Measurements from ENCODE around the gene ESYT2. TPM values are rescaled to one million over a fixed set of nuclear protein-coding genes. Genes with fewer than 3 reads are reported as not detected.

Gene ESYT2
- total and polyA plus RNA-seq, 9 of the 15 experiments (the other 6 are each of a cell fraction or from before 2014, with no cell fraction given) = 5.8 to 86.9 (median 64.7) TPM

- DNase-seq (ENCODE audit: extremely low read depth in 1 of 4, low spot score in 3 of 4) (no peak), FAIRE-seq (no peak), ATAC-seq (peak; percentile 42)
- peak overlapping the region; percentile 71 for H3K27ac ChIP-seq (ENCODE audit: extremely low read depth, low read depth, low read length)
- no peaks in the 10 kb centered on the region for H4K20me1 ChIP-seq (replicated peaks; ENCODE audit: control insufficient read depth, insufficient read depth, low read length)
- BruUV-seq (replicated peaks) = no TSS peak
- no peaks in the 10 kb centered on the region for H3K9me3 ChIP-seq (replicated peaks; ENCODE audit: control insufficient read depth, insufficient read depth, low read depth, low read length)
- peaks cover 22 to 30% of the 10 kb centered on the region in 2 experiments; a peak in 4 of 5 replicates for H3K4me1 ChIP-seq (replicated peaks in 1 of 2; ENCODE audit: control insufficient read depth in 2 of 2, insufficient read depth in 2 of 2, low read length in 2 of 2)
- H3K4me2 ChIP-seq (ENCODE audit: insufficient read depth, low read length) = peak overlapping the region; percentile 55
- ChIA-PET POLR2A (interaction anchor here (0.8 to 3.5 kb wide), 5 partner anchors 8 to 37 kb away, joined by 3 to 22 read pairs (median 5); partner anchors contain the start of gene NCAPG2), CTCF (ENCODE audit: low intra/inter-chr PET ratio) (interaction anchor here (0.6 kb wide), 1 partner anchor 144 kb away, joined by 3 read pairs; no protein-coding TSS in a partner anchor)
- intact Hi-C loops (cut with micrococcal nuclease) = loop anchor here (2.0 to 5.0 kb wide), 2 partner anchors 39 to 88 kb away; partner anchors contain the start of genes ESYT2 and NCAPG2
- no peaks in the 10 kb centered on the region for H3K27me3 ChIP-seq (ENCODE audit: control insufficient read depth in 2 of 2, insufficient read depth in 2 of 2, low read length in 2 of 2)
- WGBS (ENCODE audit: insufficient coverage, low coverage, missing lambda C conversion rate) = 76% methylated on average over 14 of the region's 14 CpGs
- no peaks in the 10 kb centered on the region for H3K9me1 ChIP-seq (ENCODE audit: control insufficient read depth, insufficient read depth, low read length)
- H2AFZ ChIP-seq (ENCODE audit: low read depth, low read length) = peak overlapping the region; percentile 59
- peak overlapping the region; percentile 56 to 82 for H3K9ac ChIP-seq (ENCODE audit: insufficient read depth in 1 of 2, low read depth in 2 of 2, low read length in 2 of 2)
- H3K4me3 ChIP-seq = no peak overlapping the region
- in situ Hi-C loops (cut with MboI) = no loop called here
- H3K36me3 ChIP-seq (ENCODE audit: control insufficient read depth, insufficient read depth, low read length) = peaks cover 91% of the 10 kb centered on the region
- H3K79me2 ChIP-seq (ENCODE audit: control insufficient read depth, insufficient read depth, low read length) = no peaks in the 10 kb centered on the region
- no peak for TF ChIP-seq CHAMP1 (IDR thresholded peaks at IDR 0.05)
- no peak for TF ChIP-seq RB1 (IDR thresholded peaks at IDR 0.05; ENCODE audit: low read depth)
- TF ChIP-seq MGA (IDR thresholded peaks at IDR 0.05) = peak; percentile 59
- TF ChIP-seq RBM25 (IDR thresholded peaks at IDR 0.05; ENCODE audit: low read depth, low read length, severe bottlenecking) = no peak
- TF ChIP-seq SFPQ (IDR thresholded peaks at IDR 0.05; ENCODE audit: low read depth, low read length) = no peak
Measured at GRCh38 chr7:158741294-158741666, 88.0 kb downstream of the ESYT2 start.

Measured in K562 (cell line).